Measurements from ENCODE around the gene DLGAP1. TPM values are rescaled to one million over a fixed set of nuclear protein-coding genes. Genes with fewer than 3 reads are reported as not detected.

Gene DLGAP1
- total RNA-seq, 1 donor from 2014 or later: 18.5 TPM

- no peaks in the 10 kb centered on the region for H3K4me1 ChIP-seq
- H2AFZ ChIP-seq (replicated peaks): no peak overlapping the region
- Mint-ChIP-seq H3K27me3 (ENCODE audit: insufficient read depth, low read depth) (no peaks in the 10 kb centered on the region), H3K36me3 (peaks cover 2% of the 10 kb centered on the region), H3K27ac (no peak overlapping the region), H3K4me3 (no peak overlapping the region), H3K9me3 (peaks cover 28% of the 10 kb centered on the region), H3K4me1 (no peaks in the 10 kb centered on the region)
- H3K9ac ChIP-seq: no peak overlapping the region
- H3F3A ChIP-seq (ENCODE audit: low read depth): peaks cover 3% of the 10 kb centered on the region
- TF ChIP-seq CTCF (IDR thresholded peaks at IDR 0.05): no peak
- no peak for TF ChIP-seq EZH2phosphoT487 (IDR thresholded peaks at IDR 0.05)
- TF ChIP-seq EZH2 (IDR thresholded peaks at IDR 0.05): no peak
- H3K36me3 ChIP-seq: no peaks in the 10 kb centered on the region
- H3K27ac ChIP-seq: no peak overlapping the region
- H4K20me1 ChIP-seq (ENCODE audit: low read depth): no peaks in the 10 kb centered on the region
- H3K27me3 ChIP-seq: no peaks in the 10 kb centered on the region
- H3K4me3 ChIP-seq: no peak overlapping the region
- no peaks in the 10 kb centered on the region for H3K79me2 ChIP-seq (ENCODE audit: low read depth)
- H3K4me2 ChIP-seq: no peak overlapping the region
- DNase-seq (ENCODE audit: low spot score): no peak
- H3K9me3 ChIP-seq (ENCODE audit: low read depth): peaks cover 5% of the 10 kb centered on the region
These were observed 385.9 kb downstream of the DLGAP1 start for GRCh38 chr18:4069183-4069582.

GRCh38 chr18:4068552-4069158, 386.5 kb downstream of the DLGAP1 start:
- no peak overlapping the region for H2AFZ ChIP-seq (replicated peaks)
- no peaks in the 10 kb centered on the region for H3K36me3 ChIP-seq
- H3K4me1 ChIP-seq: no peaks in the 10 kb centered on the region
- Mint-ChIP-seq H3K4me1 (no peaks in the 10 kb centered on the region), H3K9me3 (peaks cover 32% of the 10 kb centered on the region), H3K27ac (no peak overlapping the region), H3K36me3 (peaks cover 2% of the 10 kb centered on the region), H3K4me3 (no peak overlapping the region), H3K27me3 (ENCODE audit: insufficient read depth, low read depth) (no peaks in the 10 kb centered on the region)
- no peak overlapping the region for H3K4me2 ChIP-seq
- H3K79me2 ChIP-seq (ENCODE audit: low read depth): no peaks in the 10 kb centered on the region
- H3K27me3 ChIP-seq: no peaks in the 10 kb centered on the region
- H3K9ac ChIP-seq: no peak overlapping the region
- peaks cover 3% of the 10 kb centered on the region for H3F3A ChIP-seq (ENCODE audit: low read depth)
- H3K9me3 ChIP-seq (ENCODE audit: low read depth): peaks cover 5% of the 10 kb centered on the region
- DNase-seq (ENCODE audit: low spot score): peak; percentile 65
- TF ChIP-seq CTCF (IDR thresholded peaks at IDR 0.05) (peak; percentile 75), EZH2 (IDR thresholded peaks at IDR 0.05) (no peak)
- no peaks in the 10 kb centered on the region for H4K20me1 ChIP-seq (ENCODE audit: low read depth)
- no peak overlapping the region for H3K27ac ChIP-seq
- H3K4me3 ChIP-seq: no peak overlapping the region

- TF ChIP-seq EZH2phosphoT487 (IDR thresholded peaks at IDR 0.05) (no peak), EZH2 (IDR thresholded peaks at IDR 0.05) (no peak), CTCF (IDR thresholded peaks at IDR 0.05) (no peak)
- Histone ChIP-seq H3K9me3 (ENCODE audit: low read depth) (peaks cover 28% of the 10 kb centered on the region), H3F3A (ENCODE audit: low read depth) (no peaks in the 10 kb centered on the region), H3K4me3 (no peak overlapping the region), H3K9ac (no peak overlapping the region), H3K27ac (no peak overlapping the region), H3K4me1 (no peaks in the 10 kb centered on the region), H3K36me3 (peaks cover 9% of the 10 kb centered on the region), H4K20me1 (ENCODE audit: low read depth) (no peaks in the 10 kb centered on the region), H3K79me2 (ENCODE audit: low read depth) (no peaks in the 10 kb centered on the region), H2AFZ (replicated peaks) (no peak overlapping the region), H3K27me3 (no peaks in the 10 kb centered on the region), H3K4me2 (no peak overlapping the region)
- H3K4me1 Mint-ChIP-seq: no peaks in the 10 kb centered on the region
- peaks cover 46% of the 10 kb centered on the region for H3K9me3 Mint-ChIP-seq
- peaks cover 2% of the 10 kb centered on the region for H3K36me3 Mint-ChIP-seq
- no peak overlapping the region for H3K27ac Mint-ChIP-seq
- H3K4me3 Mint-ChIP-seq: no peak overlapping the region
- H3K27me3 Mint-ChIP-seq (ENCODE audit: insufficient read depth, low read depth): no peaks in the 10 kb centered on the region
- no peak for DNase-seq (ENCODE audit: low spot score)
These were observed 391.6 kb downstream of the DLGAP1 start for GRCh38 chr18:4063545-4063944.
